Prostate gland (tissue), 2 donors: ENCODE data around the gene TMCC1. TPM values are rescaled to one million over a fixed set of nuclear protein-coding genes. Genes with fewer than 3 reads are reported as not detected.

ENCODE experiments used
- DNase-seq: peaks from one replicate; pipeline ENCODE4 v3.0.0-alpha.2; 2019; ENCODE audit warnings: low spot score
- H3K27ac ChIP-seq, 2 donors: fragments of 200-600 bp; sonication (generic); 2 replicates each; pipeline ENCODE4 v1.5.1; 2017 to 2019
- H3K27me3 ChIP-seq: fragments of 200-600 bp; sonication (generic); replicated peaks from 2 replicates; pipeline ENCODE4 v1.5.1; 2019; ENCODE audit not compliant: insufficient read depth
- H3K36me3 ChIP-seq, 2 donors: fragments of 200-600 bp; sonication (generic); 1 replicate in 1 of 2; 2 replicates in 1 of 2; pipeline versions ENCODE4 v1.5.1 to v1.8.1; 2017 to 2019
- H3K4me1 ChIP-seq: fragments of 200-600 bp; sonication (generic); replicated peaks from 2 replicates; pipeline ENCODE4 v1.5.1; 2019
- H3K4me3 ChIP-seq, 2 donors: fragments of 200-600 bp; sonication (generic); 2 replicates each; pipeline ENCODE4 v1.5.1; 2017 to 2019
- H3K9me3 ChIP-seq: fragments of 200-600 bp; sonication (generic); 2 replicates; pipeline ENCODE4 v1.5.1; 2017
- POLR2A ChIP-seq: fragments of 450-650 bp; IDR thresholded peaks from one replicate; pipeline ENCODE4 v1.6.1; 2016; ENCODE audit warnings: antibody characterized with exemption, mild to moderate bottlenecking
- POLR2AphosphoS5 ChIP-seq: sonication (generic); formaldehyde crosslinking; IDR thresholded peaks from one replicate; pipeline ENCODE4 v1.6.1; 2017; ENCODE audit warnings: antibody characterized with exemption
- WGBS: methylation state at CpG from one replicate; pipeline ENCODE4 v1.1.5; 2018; 5-methylcytosine and 5-hydroxymethylcytosine counted together
- intact Hi-C: fragments of 100-400 bp; cut with DNase I; formaldehyde crosslinking; loops from one replicate; pipeline ENCODE4 v1.14.2; 2022
- total RNA-seq, 2 donors: library from RNA; depleted of rRNA; stranded (reverse); fragments of >200 nt; gene quantifications; one replicate each; pipeline ENCODE4 v1.1.0, GENCODE V29; 2016
- TF ChIP-seq, protein P1 (sequence below), 4 experiments: fragments of 200-600 bp in 2 of 4; fragments of 450-650 bp in 2 of 4; sonication (generic) in 2 of 4; IDR thresholded peaks; 1 replicate in 3 of 4; 2 replicates in 1 of 4; pipeline ENCODE4 v1.5.1; 2016 to 2019; ENCODE audit warnings: antibody characterized with exemption in 4 of 4, mild to moderate bottlenecking in 2 of 4, moderate library complexity in 2 of 4

The TMCC1 gene
- total RNA-seq, 2 donors from 2014 or later: 27.6 to 43.9 TPM

- TF ChIP-seq POLR2AphosphoS5 (no peak), POLR2A (no peak)
- TF ChIP-seq, protein P1, sequence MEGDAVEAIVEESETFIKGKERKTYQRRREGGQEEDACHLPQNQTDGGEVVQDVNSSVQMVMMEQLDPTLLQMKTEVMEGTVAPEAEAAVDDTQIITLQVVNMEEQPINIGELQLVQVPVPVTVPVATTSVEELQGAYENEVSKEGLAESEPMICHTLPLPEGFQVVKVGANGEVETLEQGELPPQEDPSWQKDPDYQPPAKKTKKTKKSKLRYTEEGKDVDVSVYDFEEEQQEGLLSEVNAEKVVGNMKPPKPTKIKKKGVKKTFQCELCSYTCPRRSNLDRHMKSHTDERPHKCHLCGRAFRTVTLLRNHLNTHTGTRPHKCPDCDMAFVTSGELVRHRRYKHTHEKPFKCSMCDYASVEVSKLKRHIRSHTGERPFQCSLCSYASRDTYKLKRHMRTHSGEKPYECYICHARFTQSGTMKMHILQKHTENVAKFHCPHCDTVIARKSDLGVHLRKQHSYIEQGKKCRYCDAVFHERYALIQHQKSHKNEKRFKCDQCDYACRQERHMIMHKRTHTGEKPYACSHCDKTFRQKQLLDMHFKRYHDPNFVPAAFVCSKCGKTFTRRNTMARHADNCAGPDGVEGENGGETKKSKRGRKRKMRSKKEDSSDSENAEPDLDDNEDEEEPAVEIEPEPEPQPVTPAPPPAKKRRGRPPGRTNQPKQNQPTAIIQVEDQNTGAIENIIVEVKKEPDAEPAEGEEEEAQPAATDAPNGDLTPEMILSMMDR (IDR thresholded peaks at IDR 0.05): no peak
- no peak for DNase-seq
- Histone ChIP-seq H3K4me1 (no peaks in the 10 kb centered on the region), H3K27ac (no peak overlapping the region), H3K27me3 (no peaks in the 10 kb centered on the region), H3K36me3 (no peaks in the 10 kb centered on the region), H3K9me3 (no peaks in the 10 kb centered on the region), H3K4me3 (no peak overlapping the region)
- WGBS: 82% methylated on average over 7 of the region's 7 CpGs
- intact Hi-C loops: loop anchor here (2.0 to 10.0 kb wide), 3 partner anchors 177 to 335 kb away; no protein-coding TSS in a partner anchor
These were observed 65.7 kb downstream of the TMCC1 start for GRCh38 chr3:129827765-129828164.

DNA sequence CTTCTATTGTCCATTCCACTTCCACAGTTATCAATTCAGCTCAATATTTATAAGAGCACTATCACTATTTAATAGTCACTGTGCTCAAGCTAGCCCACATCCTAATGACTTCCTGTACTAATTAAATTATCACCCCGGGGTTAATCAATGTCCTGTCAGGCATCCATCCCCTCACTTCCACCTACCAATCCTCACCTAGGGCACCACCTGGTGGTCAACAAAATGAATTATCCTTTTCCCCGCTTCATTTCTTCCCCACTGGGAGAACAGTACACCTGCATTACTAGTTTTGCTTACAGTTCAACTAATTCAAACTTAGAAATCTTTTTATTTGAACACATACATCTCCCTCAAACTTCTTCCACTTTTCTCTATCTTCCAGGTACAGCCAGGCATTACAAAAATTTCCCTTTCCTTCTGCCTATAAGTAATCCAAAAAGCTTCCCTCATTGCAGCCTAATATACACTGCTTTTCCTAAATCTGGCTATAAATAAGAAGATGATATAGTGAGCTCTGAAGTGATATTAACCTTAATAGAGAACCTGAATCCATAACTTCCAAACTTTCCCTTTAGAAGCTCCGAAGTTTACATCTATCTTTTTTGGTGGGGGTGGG is 68.5 kb downstream of the TMCC1 start:
- Histone ChIP-seq H3K4me1 (no peaks in the 10 kb centered on the region), H3K36me3 (no peaks in the 10 kb centered on the region), H3K9me3 (no peaks in the 10 kb centered on the region), H3K27me3 (no peaks in the 10 kb centered on the region), H3K4me3 (no peak overlapping the region), H3K27ac (no peak overlapping the region)
- WGBS: 45% methylated on average over 3 of the region's 3 CpGs
- peak; percentile 22 for DNase-seq
- TF ChIP-seq, protein P1 (IDR thresholded peaks at IDR 0.05): peak; percentile 51 to 76 (median 70)
- TF ChIP-seq POLR2A: no peak
- intact Hi-C loops: loop anchor here (5.0 to 10.0 kb wide), 2 partner anchors 200 to 333 kb away; no protein-coding TSS in a partner anchor

GRCh38 chr3:129822679-129823078 is 70.8 kb downstream of the TMCC1 start:
- TF ChIP-seq, protein P1 (IDR thresholded peaks at IDR 0.05): no peak
- no peak for TF ChIP-seq POLR2A
- no peak for TF ChIP-seq POLR2AphosphoS5
- Histone ChIP-seq H3K27me3 (no peaks in the 10 kb centered on the region), H3K27ac (no peak overlapping the region), H3K4me3 (no peak overlapping the region), H3K36me3 (no peaks in the 10 kb centered on the region), H3K9me3 (no peaks in the 10 kb centered on the region), H3K4me1 (no peaks in the 10 kb centered on the region)
- intact Hi-C loops: loop anchor here (10.0 kb wide), 1 partner anchor 198 kb away; no protein-coding TSS in a partner anchor
- WGBS: 92% methylated on average over 1 of the region's 1 CpG
- no peak for DNase-seq

- DNase-seq: no peak
- no peak overlapping the region for H3K4me3 ChIP-seq
- no peak for TF ChIP-seq POLR2AphosphoS5
- TF ChIP-seq, protein P1 (IDR thresholded peaks at IDR 0.05): no peak
- no peak for TF ChIP-seq POLR2A
- 84% methylated on average over 1 of the region's 1 CpG for WGBS
- H3K36me3 ChIP-seq: no peaks in the 10 kb centered on the region
- H3K4me1 ChIP-seq: no peaks in the 10 kb centered on the region
- H3K9me3 ChIP-seq: no peaks in the 10 kb centered on the region
- no peaks in the 10 kb centered on the region for H3K27me3 ChIP-seq
- intact Hi-C loops: loop anchor here (10.0 kb wide), 1 partner anchor 197 kb away; no protein-coding TSS in a partner anchor
- H3K27ac ChIP-seq: no peak overlapping the region
These were observed 71.3 kb downstream of the TMCC1 start for GRCh38 chr3:129822241-129822640.

DNA sequence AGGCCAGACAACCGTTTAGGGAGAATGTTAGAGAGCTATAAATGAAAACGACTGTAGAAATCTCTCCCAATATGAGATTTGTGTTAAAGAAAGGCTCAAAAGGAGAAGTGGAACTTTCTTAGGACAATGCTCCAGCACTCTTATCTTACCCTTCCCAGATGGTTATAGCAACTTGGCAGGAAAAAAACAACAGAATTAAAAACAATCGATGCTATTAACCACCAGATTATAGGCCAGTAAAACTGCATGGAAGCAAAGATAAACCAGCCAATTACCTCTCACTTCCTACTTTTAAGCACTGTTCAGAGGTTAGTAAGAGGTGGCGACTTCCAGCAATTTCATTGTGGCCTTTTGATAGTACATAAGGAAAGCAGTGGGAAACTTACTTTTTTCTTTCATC is 72.9 kb downstream of the TMCC1 start:
- DNase-seq: no peak
- no peaks in the 10 kb centered on the region for H3K36me3 ChIP-seq
- H3K4me1 ChIP-seq: no peaks in the 10 kb centered on the region
- 39% methylated on average over 4 of the region's 4 CpGs for WGBS
- H3K4me3 ChIP-seq: no peak overlapping the region
- TF ChIP-seq, protein P1 (IDR thresholded peaks at IDR 0.05): no peak
- no peak for TF ChIP-seq POLR2AphosphoS5
- TF ChIP-seq POLR2A: no peak
- intact Hi-C loops: loop anchor here (10.0 kb wide), 1 partner anchor 196 kb away; no protein-coding TSS in a partner anchor
- no peaks in the 10 kb centered on the region for H3K9me3 ChIP-seq
- H3K27ac ChIP-seq: no peak overlapping the region
- no peaks in the 10 kb centered on the region for H3K27me3 ChIP-seq
